GM21619 (cell line): ENCODE results near the gene FGD1.

Source experiments
- ATAC-seq: cut with Tn5 transposase; IDR thresholded peaks from one replicate; pipeline ENCODE4 v1.9.1; 2021; ENCODE audit not compliant: unreplicated experiment

The FGD1 gene

DNA sequence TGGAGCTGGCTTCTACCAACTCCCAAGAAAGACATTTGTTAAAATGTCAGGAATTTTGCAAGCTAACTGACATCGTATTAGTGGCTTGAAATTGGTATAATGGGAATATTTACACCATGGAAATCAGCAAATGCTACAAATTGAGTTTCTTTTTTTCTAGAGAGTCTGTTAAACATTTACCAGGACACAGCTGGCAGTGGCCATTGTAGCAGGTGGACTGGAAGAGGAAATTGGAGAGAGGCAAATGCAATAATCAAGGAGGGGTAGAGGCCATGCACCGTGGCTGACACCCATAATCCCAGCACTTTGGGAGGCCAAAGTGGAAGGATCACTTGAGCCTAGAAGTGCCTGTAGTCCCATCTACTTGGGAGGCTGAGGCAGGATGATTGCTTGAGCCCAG is 88.8 kb downstream of the FGD1 start:
- no peak for ATAC-seq

- no peak for ATAC-seq
These were observed 98.9 kb downstream of the FGD1 start for GRCh38 chrX:54397113-54397512.
